ENCODE data around the gene PPP5C. TPM values are rescaled to one million over a fixed set of nuclear protein-coding genes. Genes with fewer than 3 reads are reported as not detected.
"Not testable (repeated sequence)": the region's sequence is repeated elsewhere in the genome, so short reads cannot be mapped to it uniquely, and the experiment has no call there.

The PPP5C gene, protein sequence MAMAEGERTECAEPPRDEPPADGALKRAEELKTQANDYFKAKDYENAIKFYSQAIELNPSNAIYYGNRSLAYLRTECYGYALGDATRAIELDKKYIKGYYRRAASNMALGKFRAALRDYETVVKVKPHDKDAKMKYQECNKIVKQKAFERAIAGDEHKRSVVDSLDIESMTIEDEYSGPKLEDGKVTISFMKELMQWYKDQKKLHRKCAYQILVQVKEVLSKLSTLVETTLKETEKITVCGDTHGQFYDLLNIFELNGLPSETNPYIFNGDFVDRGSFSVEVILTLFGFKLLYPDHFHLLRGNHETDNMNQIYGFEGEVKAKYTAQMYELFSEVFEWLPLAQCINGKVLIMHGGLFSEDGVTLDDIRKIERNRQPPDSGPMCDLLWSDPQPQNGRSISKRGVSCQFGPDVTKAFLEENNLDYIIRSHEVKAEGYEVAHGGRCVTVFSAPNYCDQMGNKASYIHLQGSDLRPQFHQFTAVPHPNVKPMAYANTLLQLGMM
- 100 to 1,000 TPM; 149 to 154 (median 154) TPM for total RNA-seq

- Mint-ChIP-seq H3K4me1 (ENCODE audit: low read depth) (peaks cover 51% of the 10 kb centered on the region), H3K9me3 (no peaks in the 10 kb centered on the region), H3K27me3 (ENCODE audit: low read depth) (peaks cover 3% of the 10 kb centered on the region), H3K36me3 (ENCODE audit: insufficient read depth) (peaks cover 9% of the 10 kb centered on the region), H3K4me3 (peak within 1 kb of the TSS; percentile 97)
- ATAC-seq (peak; percentile 79 to 85), DNase-seq (peak; percentile 78)
Observed at GRCh38 chr19:46346821-46347571, at the start of gene PPP5C. Gene PPP5C (plus strand): TSS chr19:46347087. CDS start chr19:46347097, 10 bp downstream.

DNA sequence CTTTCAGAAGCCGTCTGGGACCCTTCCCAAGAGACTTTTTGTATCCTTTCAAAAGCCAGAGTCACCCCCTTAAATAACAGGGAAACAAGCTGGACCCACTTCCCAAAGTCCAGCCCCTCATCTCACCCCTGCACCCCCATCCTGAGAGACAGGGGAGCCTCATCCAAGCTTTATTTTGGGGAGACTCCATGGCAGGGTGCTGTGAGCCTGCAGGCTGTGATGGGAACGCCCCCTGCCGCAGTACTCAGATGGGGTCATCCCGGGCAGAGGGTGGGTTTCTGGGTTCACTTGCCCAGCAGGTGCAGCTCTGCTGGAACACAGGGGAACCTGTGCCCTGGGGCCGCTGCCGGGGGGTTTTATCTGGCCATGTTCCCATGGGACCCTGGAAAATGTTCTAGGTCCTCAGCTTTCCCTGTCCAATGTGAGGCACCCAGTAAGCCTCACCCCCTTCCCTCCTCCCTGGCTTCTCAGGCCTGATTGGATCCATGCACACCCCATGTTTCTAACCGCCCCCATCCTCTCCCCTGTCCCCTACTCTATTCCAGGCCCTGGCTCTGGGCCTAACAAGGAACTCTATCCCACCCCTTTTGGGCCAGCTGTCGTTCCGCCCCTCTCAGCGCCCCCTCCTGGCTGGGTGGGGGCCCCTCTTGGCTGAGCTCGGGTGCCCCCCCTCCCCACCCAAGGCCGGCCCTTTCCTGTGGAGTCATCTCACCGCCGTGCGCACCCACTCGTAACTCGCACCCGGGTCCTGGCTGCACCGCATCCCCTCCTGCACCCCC lies 49.0 kb upstream of the PPP5C start:
- no peaks in the 10 kb centered on the region for H3K36me3 Mint-ChIP-seq (ENCODE audit: insufficient read depth)
- H3K4me3 Mint-ChIP-seq = no peak overlapping the region
- H3K9me3 Mint-ChIP-seq = no peaks in the 10 kb centered on the region
- no peak for ATAC-seq
- no peaks in the 10 kb centered on the region for H3K4me1 Mint-ChIP-seq (ENCODE audit: low read depth)
- no peak for DNase-seq
- H3K27me3 Mint-ChIP-seq (ENCODE audit: low read depth) = peaks cover 37% of the 10 kb centered on the region

GRCh38 chr19:46298479-46299003 lies 48.3 kb upstream of the PPP5C start:
- ATAC-seq (no peak), DNase-seq (no peak)
- no peak overlapping the region for H3K4me3 Mint-ChIP-seq
- no peaks in the 10 kb centered on the region for H3K9me3 Mint-ChIP-seq
- peaks cover 37% of the 10 kb centered on the region for H3K27me3 Mint-ChIP-seq (ENCODE audit: low read depth)
- no peaks in the 10 kb centered on the region for H3K4me1 Mint-ChIP-seq (ENCODE audit: low read depth)
- H3K36me3 Mint-ChIP-seq (ENCODE audit: insufficient read depth) = no peaks in the 10 kb centered on the region

GRCh38 chr19:46299004-46299509 lies 47.8 kb upstream of the PPP5C start:
- ATAC-seq = no peak
- H3K4me1 Mint-ChIP-seq (ENCODE audit: low read depth) = no peaks in the 10 kb centered on the region
- peaks cover 37% of the 10 kb centered on the region for H3K27me3 Mint-ChIP-seq (ENCODE audit: low read depth)

DNA sequence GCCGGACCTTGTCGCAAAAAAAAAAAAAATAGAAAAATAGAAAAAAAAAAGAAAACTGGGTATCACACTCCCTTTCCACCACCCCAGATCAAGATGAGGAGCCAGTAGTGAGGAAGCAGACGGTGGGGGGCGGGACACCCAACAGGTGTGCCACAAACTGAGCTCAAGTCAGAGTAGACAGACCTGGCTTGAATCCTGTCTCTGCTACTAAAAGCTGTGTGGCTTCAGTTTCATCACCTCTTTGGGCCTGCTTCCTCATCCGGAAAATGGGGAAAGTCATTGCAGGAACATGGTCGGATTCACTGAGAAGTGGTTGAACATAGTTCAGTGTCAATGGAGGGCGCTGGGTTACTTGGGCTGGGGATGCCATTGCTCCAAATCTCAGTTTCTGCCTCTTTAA lies 47.2 kb upstream of the PPP5C start:
- Mint-ChIP-seq H3K9me3 (no peaks in the 10 kb centered on the region), H3K4me1 (ENCODE audit: low read depth) (no peaks in the 10 kb centered on the region), H3K36me3 (ENCODE audit: insufficient read depth) (no peaks in the 10 kb centered on the region), H3K27me3 (ENCODE audit: low read depth) (peaks cover 30% of the 10 kb centered on the region), H3K4me3 (no peak overlapping the region)
- DNase-seq = no peak
- ATAC-seq = no peak

More at GRCh38 chr19:46299004-46299509, 47.8 kb upstream of the PPP5C start:
- no peaks in the 10 kb centered on the region for H3K36me3 Mint-ChIP-seq (ENCODE audit: insufficient read depth)
- DNase-seq = no peak
- no peak overlapping the region for H3K4me3 Mint-ChIP-seq
- no peaks in the 10 kb centered on the region for H3K9me3 Mint-ChIP-seq

- Mint-ChIP-seq H3K4me1 (ENCODE audit: low read depth) (no peaks in the 10 kb centered on the region), H3K36me3 (ENCODE audit: insufficient read depth) (peaks cover 1% of the 10 kb centered on the region), H3K4me3 (no peak overlapping the region), H3K27me3 (ENCODE audit: low read depth) (peaks cover 6% of the 10 kb centered on the region), H3K9me3 (peaks cover 14% of the 10 kb centered on the region)
- DNase-seq (no peak), ATAC-seq (no peak)
Observed at GRCh38 chr19:46303322-46303690, 43.6 kb upstream of the PPP5C start.

DNA sequence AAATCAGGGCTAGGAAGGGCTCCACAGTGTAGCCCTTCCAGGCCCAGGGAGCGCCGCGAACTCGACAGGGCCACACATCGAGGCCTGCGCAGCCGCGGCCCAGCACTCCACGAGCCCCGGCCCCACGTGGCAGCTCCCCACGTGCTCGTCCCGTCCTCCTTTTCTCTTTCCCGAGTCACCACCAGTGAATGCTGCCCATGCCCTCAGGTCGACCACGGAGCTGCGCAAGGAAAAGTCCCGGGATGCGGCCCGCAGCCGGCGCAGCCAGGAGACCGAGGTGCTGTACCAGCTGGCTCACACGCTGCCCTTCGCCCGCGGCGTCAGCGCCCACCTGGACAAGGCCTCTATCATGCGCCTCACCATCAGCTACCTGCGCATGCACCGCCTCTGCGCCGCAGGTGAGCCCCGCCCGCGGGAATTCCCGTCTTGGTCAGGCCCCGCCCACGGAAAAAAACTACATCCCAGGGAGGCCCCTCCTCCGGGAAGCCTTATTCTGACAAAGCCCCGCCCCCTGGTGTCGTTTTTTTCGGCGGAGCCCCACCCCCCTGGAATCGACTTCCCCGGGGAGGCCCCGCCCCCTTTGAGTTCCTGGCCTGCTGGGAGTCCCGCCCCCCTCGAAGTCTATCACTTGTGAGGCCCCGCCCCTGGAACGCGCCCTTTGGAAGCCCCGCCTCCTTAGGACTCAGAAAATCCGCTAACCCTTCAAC lies 43.0 kb upstream of the PPP5C start:
- H3K27me3 Mint-ChIP-seq (ENCODE audit: low read depth) = peaks cover 3% of the 10 kb centered on the region
- no peak for ATAC-seq
- no peaks in the 10 kb centered on the region for H3K4me1 Mint-ChIP-seq (ENCODE audit: low read depth)
- DNase-seq = peak; percentile 8
- H3K36me3 Mint-ChIP-seq (ENCODE audit: insufficient read depth) = peaks cover 1% of the 10 kb centered on the region
- peaks cover 14% of the 10 kb centered on the region for H3K9me3 Mint-ChIP-seq
- H3K4me3 Mint-ChIP-seq = no peak overlapping the region

DNA sequence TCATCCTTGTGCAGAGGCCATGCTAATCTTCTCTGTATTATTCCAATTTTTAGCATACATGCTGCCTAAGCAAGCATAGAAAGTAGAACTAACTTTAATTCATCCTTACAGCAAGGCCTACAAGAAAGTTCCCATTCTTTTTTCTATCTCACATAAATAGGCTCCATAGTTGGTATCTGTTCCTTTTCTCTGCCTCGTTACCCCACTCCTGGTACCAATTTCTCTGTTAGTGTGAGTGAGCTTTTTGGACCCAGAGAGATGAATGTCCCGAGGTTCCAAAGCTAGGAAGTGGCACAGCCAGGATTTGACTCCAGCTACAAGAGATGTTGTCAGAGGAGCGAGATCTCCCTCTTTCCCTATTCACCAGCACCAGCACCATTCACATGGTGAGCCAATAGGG lies 40.4 kb upstream of the PPP5C start:
- Mint-ChIP-seq H3K27me3 (ENCODE audit: low read depth) (no peaks in the 10 kb centered on the region), H3K9me3 (peaks cover 14% of the 10 kb centered on the region), H3K4me1 (ENCODE audit: low read depth) (no peaks in the 10 kb centered on the region), H3K36me3 (ENCODE audit: insufficient read depth) (peaks cover 1% of the 10 kb centered on the region), H3K4me3 (no peak overlapping the region)
- no peak for ATAC-seq
- no peak for DNase-seq

- no peaks in the 10 kb centered on the region for H3K27me3 Mint-ChIP-seq (ENCODE audit: low read depth)
- no peak overlapping the region for H3K4me3 Mint-ChIP-seq
- peaks cover 1% of the 10 kb centered on the region for H3K36me3 Mint-ChIP-seq (ENCODE audit: insufficient read depth)
- H3K4me1 Mint-ChIP-seq (ENCODE audit: low read depth) = no peaks in the 10 kb centered on the region
- ATAC-seq (no peak), DNase-seq (no peak)
- H3K9me3 Mint-ChIP-seq = peaks cover 14% of the 10 kb centered on the region
Observed at GRCh38 chr19:46308510-46308909, 38.4 kb upstream of the PPP5C start.

- no peak overlapping the region for H3K4me3 Mint-ChIP-seq
- DNase-seq (no peak), ATAC-seq (no peak)
- H3K36me3 Mint-ChIP-seq (ENCODE audit: insufficient read depth) = peaks cover 1% of the 10 kb centered on the region
- peaks cover 14% of the 10 kb centered on the region for H3K9me3 Mint-ChIP-seq
- H3K4me1 Mint-ChIP-seq (ENCODE audit: low read depth) = no peaks in the 10 kb centered on the region
- H3K27me3 Mint-ChIP-seq (ENCODE audit: low read depth) = no peaks in the 10 kb centered on the region
Observed at GRCh38 chr19:46309056-46309455, 37.8 kb upstream of the PPP5C start.

GRCh38 chr19:46311444-46311843 lies 35.4 kb upstream of the PPP5C start:
- DNase-seq (no peak), ATAC-seq (no peak)
- no peak overlapping the region for H3K4me3 Mint-ChIP-seq
- H3K9me3 Mint-ChIP-seq = peaks cover 8% of the 10 kb centered on the region
- no peaks in the 10 kb centered on the region for H3K36me3 Mint-ChIP-seq (ENCODE audit: insufficient read depth)
- no peaks in the 10 kb centered on the region for H3K4me1 Mint-ChIP-seq (ENCODE audit: low read depth)
- H3K27me3 Mint-ChIP-seq (ENCODE audit: low read depth) = no peaks in the 10 kb centered on the region

- H3K4me1 Mint-ChIP-seq (ENCODE audit: low read depth); DNase-seq; H3K9me3 Mint-ChIP-seq; H3K27me3 Mint-ChIP-seq (ENCODE audit: low read depth); H3K36me3 Mint-ChIP-seq (ENCODE audit: insufficient read depth); H3K4me3 Mint-ChIP-seq; ATAC-seq: not testable (repeated sequence)
Observed at GRCh38 chr19:46313540-46314469, 33.1 kb upstream of the PPP5C start.

GRCh38 chr19:46317339-46317738 lies 29.5 kb upstream of the PPP5C start:
- DNase-seq = no peak
- H3K27me3 Mint-ChIP-seq (ENCODE audit: low read depth) = no peaks in the 10 kb centered on the region
- no peaks in the 10 kb centered on the region for H3K36me3 Mint-ChIP-seq (ENCODE audit: insufficient read depth)
- no peak overlapping the region for H3K4me3 Mint-ChIP-seq
- no peak for ATAC-seq
- no peaks in the 10 kb centered on the region for H3K9me3 Mint-ChIP-seq
- H3K4me1 Mint-ChIP-seq (ENCODE audit: low read depth) = no peaks in the 10 kb centered on the region

Data from activated T-cell treated with anti-CD3 and anti-CD28 coated beads, Interleukin-2, amount 50 U/mL, for 4 hours (primary cell).